Stomach (tissue), 9 donors: Measurements from ENCODE around the gene ABCC9. TPM values are rescaled to one million over a fixed set of nuclear protein-coding genes. Genes with fewer than 3 reads are reported as not detected.
"Not testable (repeated sequence)": the region's sequence is repeated elsewhere in the genome, so short reads cannot be mapped to it uniquely, and the experiment has no call there.

Experiments used
- DNase-seq, 2 donors: peaks; one replicate each; pipeline versions ENCODE4 v3.0.0 to v3.0.0-alpha.2; 2013 to 2019
- H3K27ac ChIP-seq, 5 donors: fragments of 200-600 bp in 4 of 5; sonication (generic) in 4 of 5; one replicate each; pipeline ENCODE4 v1.5.1; 2013 to 2019; ENCODE audit warnings: mild to moderate bottlenecking in 1 of 5, moderate library complexity in 1 of 5
- H3K27me3 ChIP-seq, 3 donors: fragments of 200-600 bp; sonication (generic); one replicate each; pipeline ENCODE4 v1.5.1; 2017 to 2019; ENCODE audit warnings: mixed run types in 1 of 3
- H3K36me3 ChIP-seq, 4 donors: fragments of 200-600 bp; sonication (generic); 1 replicate in 3 of 4; 2 replicates in 1 of 4; pipeline ENCODE4 v1.5.1; 2016 to 2019
- H3K4me1 ChIP-seq, 4 donors: fragments of 200-600 bp; sonication (generic); one replicate each; pipeline ENCODE4 v1.5.1; 2016 to 2019
- H3K4me3 ChIP-seq, 4 donors: fragments of 200-600 bp; sonication (generic) in 3 of 4; one replicate each; pipeline ENCODE4 v1.5.1; 2016 to 2019; ENCODE audit warnings: mild to moderate bottlenecking in 1 of 4
- H3K9me3 ChIP-seq, 4 donors: fragments of 200-600 bp; sonication (generic); one replicate each; pipeline ENCODE4 v1.5.1; 2016 to 2019
- EP300 ChIP-seq: sonication (generic); formaldehyde crosslinking; IDR thresholded peaks from one replicate; pipeline ENCODE4 v1.6.1; 2017; ENCODE audit warnings: antibody characterized with exemption
- POLR2A ChIP-seq, 4 donors: fragments of 450-650 bp; IDR thresholded peaks; one replicate each; pipeline ENCODE4 v1.6.1; 2016; ENCODE audit warnings: antibody characterized with exemption in 4 of 4, control low read depth in 2 of 4, mild to moderate bottlenecking in 1 of 4, moderate library complexity in 1 of 4
- POLR2AphosphoS5 ChIP-seq, 3 donors: sonication (generic); formaldehyde crosslinking; IDR thresholded peaks; one replicate each; pipeline ENCODE4 v1.6.1; 2016; ENCODE audit warnings: antibody characterized with exemption in 3 of 3
- WGBS, 5 donors: extraction: QIAGEN DNeasy Blood & Tissue Kit in 3 of 5; methylation state at CpG; one replicate each; pipeline versions ENCODE4 v1.1.5 to v1.1.7; 2013 to 2018; 5-methylcytosine and 5-hydroxymethylcytosine counted together
- intact Hi-C: fragments of 100-400 bp; cut with DNase I; formaldehyde crosslinking; loops from one replicate; pipeline ENCODE4 v1.15.1; 2023; ENCODE audit warnings: low total_unique reads
- polyA plus RNA-seq, 3 donors: library from polyadenylated mRNA; stranded (reverse); fragments of 200-250 nt; gene quantifications; one replicate each; pipeline ENCODE4 v1.2.3, GENCODE V29; 2013
- total RNA-seq, 5 donors: library from RNA; depleted of rRNA; stranded (reverse); fragments of >200 nt; gene quantifications; one replicate each; pipeline versions ENCODE4 v1.1.0 to v1.2.3, GENCODE V29; 2014 to 2016
- TF ChIP-seq, protein P1 (sequence below), 7 experiments: fragments of 450-650 bp in 4 of 7; fragments of 200-600 bp in 3 of 7; sonication (generic) in 3 of 7; IDR thresholded peaks; one replicate each; pipeline ENCODE4 v1.5.1; 2016 to 2019; ENCODE audit warnings: antibody characterized with exemption in 7 of 7, control low read depth in 2 of 7, mild to moderate bottlenecking in 1 of 7
- donor health status: healthy with polysubstance abuse.
- donor health status: Bipolar disorder and iron deficiency.
- donor health status: healthy.

Gene ABCC9
- total and polyA plus RNA-seq, 8 donors: 1.2 to 60.1 (median 10.4) TPM

- DNase-seq: no peak
- Histone ChIP-seq H3K4me1 (no peaks in the 10 kb centered on the region), H3K27me3 (no peaks in the 10 kb centered on the region), H3K4me3 (no peak overlapping the region), H3K27ac (no peak overlapping the region), H3K9me3 (no peaks in the 10 kb centered on the region), H3K36me3 (peaks cover 0 to 11% (median 3%) of the 10 kb centered on the region in 4 donors)
- intact Hi-C loops: no loop called here
- WGBS, 5 donors: 56 to 63% (median 57%) methylated on average over 6 of the region's 6 CpGs
- TF ChIP-seq EP300 (no peak), POLR2AphosphoS5 (IDR thresholded peaks at IDR 0.05) (no peak), POLR2A (IDR thresholded peaks at IDR 0.05) (no peak)
- TF ChIP-seq, protein P1, sequence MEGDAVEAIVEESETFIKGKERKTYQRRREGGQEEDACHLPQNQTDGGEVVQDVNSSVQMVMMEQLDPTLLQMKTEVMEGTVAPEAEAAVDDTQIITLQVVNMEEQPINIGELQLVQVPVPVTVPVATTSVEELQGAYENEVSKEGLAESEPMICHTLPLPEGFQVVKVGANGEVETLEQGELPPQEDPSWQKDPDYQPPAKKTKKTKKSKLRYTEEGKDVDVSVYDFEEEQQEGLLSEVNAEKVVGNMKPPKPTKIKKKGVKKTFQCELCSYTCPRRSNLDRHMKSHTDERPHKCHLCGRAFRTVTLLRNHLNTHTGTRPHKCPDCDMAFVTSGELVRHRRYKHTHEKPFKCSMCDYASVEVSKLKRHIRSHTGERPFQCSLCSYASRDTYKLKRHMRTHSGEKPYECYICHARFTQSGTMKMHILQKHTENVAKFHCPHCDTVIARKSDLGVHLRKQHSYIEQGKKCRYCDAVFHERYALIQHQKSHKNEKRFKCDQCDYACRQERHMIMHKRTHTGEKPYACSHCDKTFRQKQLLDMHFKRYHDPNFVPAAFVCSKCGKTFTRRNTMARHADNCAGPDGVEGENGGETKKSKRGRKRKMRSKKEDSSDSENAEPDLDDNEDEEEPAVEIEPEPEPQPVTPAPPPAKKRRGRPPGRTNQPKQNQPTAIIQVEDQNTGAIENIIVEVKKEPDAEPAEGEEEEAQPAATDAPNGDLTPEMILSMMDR (IDR thresholded peaks at IDR 0.05): no peak
Measured at GRCh38 chr12:21910657-21911056, 30.6 kb downstream of the ABCC9 start.

- Histone ChIP-seq H3K4me3 (no peak overlapping the region), H3K27ac (no peak overlapping the region), H3K36me3 (peaks cover 0 to 14% (median 6%) of the 10 kb centered on the region in 4 donors), H3K27me3 (no peaks in the 10 kb centered on the region), H3K9me3 (no peaks in the 10 kb centered on the region), H3K4me1 (no peaks in the 10 kb centered on the region)
- intact Hi-C loops: no loop called here
- DNase-seq: no peak
- WGBS, 5 donors: 77 to 86% (median 79%) methylated on average over 6 of the region's 6 CpGs
- TF ChIP-seq EP300 (no peak), POLR2A (IDR thresholded peaks at IDR 0.05) (no peak), POLR2AphosphoS5 (IDR thresholded peaks at IDR 0.05) (no peak)
- TF ChIP-seq, protein P1 (IDR thresholded peaks at IDR 0.05): no peak
Measured at GRCh38 chr12:21907948-21908837, 33.0 kb downstream of the ABCC9 start.

DNA sequence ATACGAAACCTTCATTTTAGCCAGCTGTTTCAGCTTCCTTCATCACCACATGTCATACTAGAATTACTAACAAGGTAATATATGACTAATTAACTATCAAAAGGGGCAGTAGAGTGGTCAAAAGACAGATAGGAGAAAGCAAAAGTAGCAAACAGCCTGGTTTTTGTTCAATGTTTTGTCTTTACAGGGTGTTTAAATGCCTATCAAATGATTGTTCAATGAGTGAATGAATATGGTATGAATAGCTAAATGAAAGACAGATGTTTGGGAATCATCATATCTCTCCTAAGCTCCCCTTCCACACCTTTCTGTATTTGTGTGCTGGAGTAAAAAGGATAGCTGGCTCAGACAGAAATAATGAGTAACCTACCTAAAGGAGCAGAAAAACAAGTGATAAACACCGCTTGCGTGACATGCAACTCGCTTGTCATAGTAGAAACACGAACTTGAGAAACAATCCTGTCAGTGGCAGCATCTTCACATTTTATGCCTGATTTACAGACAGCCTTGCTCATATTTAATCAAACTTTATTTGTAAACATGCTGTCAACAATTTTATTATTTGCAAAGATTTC lies 34.2 kb downstream of the ABCC9 start:
- Histone ChIP-seq H3K27ac (no peak overlapping the region), H3K27me3 (no peaks in the 10 kb centered on the region), H3K36me3 (peaks cover 0 to 16% (median 6%) of the 10 kb centered on the region in 4 donors), H3K4me1 (no peaks in the 10 kb centered on the region), H3K9me3 (no peaks in the 10 kb centered on the region), H3K4me3 (no peak overlapping the region)
- DNase-seq: no peak
- intact Hi-C loops: no loop called here
- no peak for TF ChIP-seq POLR2AphosphoS5 (IDR thresholded peaks at IDR 0.05)
- no peak for TF ChIP-seq EP300
- TF ChIP-seq, protein P1 (IDR thresholded peaks at IDR 0.05): no peak
- no peak for TF ChIP-seq POLR2A (IDR thresholded peaks at IDR 0.05)
- WGBS, 5 donors: 79 to 91% (median 85%) methylated on average over 5 of the region's 5 CpGs

- H3K27ac ChIP-seq, H3K4me3 ChIP-seq, intact Hi-C loops, H3K4me1 ChIP-seq, H3K27me3 ChIP-seq, H3K9me3 ChIP-seq, H3K36me3 ChIP-seq, DNase-seq: not testable (repeated sequence)
- WGBS, 5 donors: 63 to 79% (median 78%) methylated on average over 8 to 9 of the region's 9 CpGs
Measured at GRCh38 chr12:21899532-21899931, 41.7 kb downstream of the ABCC9 start.
